Fibroblast of mammary gland (primary cell): ENCODE results near the gene CNOT9.

Experiments
- DNase-seq: peaks from one replicate; pipeline ENCODE4 v3.0.0-alpha.2; 2010; ENCODE audit warnings: low read depth
- H3K4me3 ChIP-seq: 2 replicates; pipeline ENCODE4 v1.5.1; 2011; ENCODE audit warnings: low read depth, mild to moderate bottlenecking, low read length, moderate library complexity; ENCODE audit not compliant: control insufficient read depth
- CTCF ChIP-seq: conservative IDR thresholded peaks from 2 replicates; pipeline ENCODE4 v1.5.1; 2011; ENCODE audit warnings: low read depth, low read length, inconsistent platforms; ENCODE audit not compliant: control insufficient read depth, insufficient read depth

Gene CNOT9

DNA sequence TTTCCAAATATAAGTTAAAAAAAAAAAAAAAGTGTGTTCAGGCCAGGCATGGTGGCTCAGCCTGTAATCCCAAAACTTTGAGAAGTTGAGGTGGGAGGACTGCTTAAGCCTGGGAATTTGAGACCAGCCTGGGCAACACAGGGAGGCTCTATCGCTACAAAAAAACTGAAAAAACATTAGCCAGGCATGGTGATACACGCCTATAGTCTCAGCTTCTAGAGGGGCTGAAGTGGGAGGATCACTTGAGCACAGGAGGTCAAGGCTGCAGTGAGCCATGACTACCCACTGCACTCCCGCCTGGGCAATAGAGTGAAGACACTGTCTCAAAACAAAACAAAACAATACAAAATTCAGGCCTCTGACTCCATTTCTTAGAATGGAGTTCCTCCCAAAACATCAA lies 9.7 kb upstream of the CNOT9 start:
- DNase-seq: no peak
- no peak for TF ChIP-seq CTCF

DNA sequence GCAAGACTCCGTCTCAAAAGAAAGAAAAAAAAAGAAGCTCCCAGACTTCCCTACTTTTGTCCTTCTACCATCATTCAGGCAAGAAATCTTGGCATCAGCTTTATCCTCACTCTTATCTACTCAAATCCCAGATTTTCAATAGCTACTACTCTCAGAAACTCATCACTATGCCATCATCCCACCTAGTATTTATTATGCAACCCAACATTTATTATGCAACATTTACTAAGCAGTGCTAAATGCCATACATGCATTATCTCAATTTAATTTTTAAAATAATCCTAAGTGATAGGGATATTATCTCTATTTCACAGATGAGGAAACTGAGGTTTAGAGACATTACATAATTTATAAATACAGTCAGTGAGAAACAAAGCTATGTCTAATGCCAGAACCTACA lies 4.6 kb upstream of the CNOT9 start:
- H3K4me3 ChIP-seq: no peak overlapping the region
- no peak for DNase-seq
- no peak for TF ChIP-seq CTCF

More for the DNA sequence above, 9.7 kb upstream of the CNOT9 start:
- H3K4me3 ChIP-seq: no peak overlapping the region

- DNase-seq: no peak
- H3K4me3 ChIP-seq: no peak overlapping the region
These were observed 2.3 kb upstream of the CNOT9 start for GRCh38 chr2:218566296-218566695.

GRCh38 chr2:218567797-218568189 lies 846 bp upstream of the CNOT9 start:
- peak overlapping the region; percentile 83 for H3K4me3 ChIP-seq
- DNase-seq: no peak
- TF ChIP-seq CTCF: no peak

More at GRCh38 chr2:218566296-218566695, 2.3 kb upstream of the CNOT9 start:
- no peak for TF ChIP-seq CTCF

- DNase-seq: peak; percentile 72
- peak overlapping the region; percentile 60 for H3K4me3 ChIP-seq
- TF ChIP-seq CTCF: no peak
These were observed 396 bp downstream of the CNOT9 start for GRCh38 chr2:218569038-218569431.

DNA sequence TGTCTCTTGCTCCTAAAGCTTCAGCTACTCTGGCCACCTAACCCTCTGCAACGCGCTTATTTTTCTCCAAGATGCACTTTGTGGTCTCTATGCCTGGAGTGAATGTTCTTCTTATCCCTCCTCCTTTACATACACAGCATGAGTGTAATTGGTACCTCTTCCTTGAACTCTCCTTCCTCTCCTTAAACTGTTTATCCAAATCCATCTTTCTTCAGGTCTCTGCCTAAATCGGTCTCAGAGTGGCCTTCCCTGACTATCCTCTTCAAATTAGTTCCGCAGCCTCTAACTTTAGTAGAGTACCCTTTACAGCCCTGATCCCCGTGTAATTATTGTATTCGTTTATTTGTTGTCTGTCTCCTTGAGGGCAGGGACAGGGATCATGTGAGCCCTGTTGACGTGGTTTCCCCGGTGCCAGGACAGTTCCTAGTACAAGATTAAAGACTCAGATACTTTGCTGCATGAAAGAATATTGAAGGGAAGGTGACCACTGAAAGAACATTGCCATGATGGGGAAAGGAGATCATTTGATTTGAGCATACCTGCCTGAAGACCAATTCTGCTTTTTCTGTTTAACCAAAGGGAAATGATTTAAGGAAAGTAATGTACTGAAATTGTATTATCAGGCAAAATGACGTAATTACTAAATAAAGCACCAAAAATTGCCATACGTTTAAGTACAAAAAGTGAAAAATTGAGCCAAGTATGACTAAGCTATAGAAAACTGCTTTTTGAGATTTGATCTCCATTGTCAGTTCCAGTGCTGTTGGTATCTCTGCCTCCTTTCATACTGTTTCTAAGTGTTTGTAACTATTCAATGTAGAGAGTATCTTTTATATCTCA lies 1.2 kb downstream of the CNOT9 start:
- DNase-seq: peak; percentile 72
- peak overlapping the region; percentile 60 for H3K4me3 ChIP-seq
- no peak for TF ChIP-seq CTCF
